CD4-positive, alpha-beta T cell treated with Interleukin-15 for 1 hour (primary cell): ENCODE measurements around the gene KIF19.

Experiments
- DNase-seq: peaks from one replicate; pipeline ENCODE4 v3.0.0-alpha.2; 2020

KIF19 gene

GRCh38 chr17:74342224-74342623 lies 16.2 kb downstream of the KIF19 start:
- DNase-seq = no peak

GRCh38 chr17:74343121-74343520 lies 17.1 kb downstream of the KIF19 start:
- no peak for DNase-seq

GRCh38 chr17:74343526-74344284 lies 17.7 kb downstream of the KIF19 start:
- DNase-seq = no peak

GRCh38 chr17:74344658-74345057 lies 18.6 kb downstream of the KIF19 start:
- no peak for DNase-seq

GRCh38 chr17:74345433-74346241 lies 19.6 kb downstream of the KIF19 start:
- no peak for DNase-seq

GRCh38 chr17:74347646-74348045 lies 21.6 kb downstream of the KIF19 start:
- no peak for DNase-seq

GRCh38 chr17:74349120-74349519 lies 23.1 kb downstream of the KIF19 start:
- no peak for DNase-seq

GRCh38 chr17:74350486-74350885 lies 24.5 kb downstream of the KIF19 start:
- DNase-seq = no peak

GRCh38 chr17:74351552-74352210 lies 25.7 kb downstream of the KIF19 start:
- no peak for DNase-seq

- no peak for DNase-seq
These were observed 27.5 kb downstream of the KIF19 start for GRCh38 chr17:74353446-74354060.

GRCh38 chr17:74354123-74354522 lies 28.1 kb downstream of the KIF19 start:
- peak; percentile 49 for DNase-seq

- no peak for DNase-seq
These were observed 28.5 kb downstream of the KIF19 start for GRCh38 chr17:74354561-74354960.

GRCh38 chr17:74355065-74355464 lies 29.0 kb downstream of the KIF19 start:
- no peak for DNase-seq

- DNase-seq = no peak
These were observed 30.8 kb downstream of the KIF19 start for GRCh38 chr17:74356646-74357465.

GRCh38 chr17:74357466-74357809 lies 31.4 kb downstream of the KIF19 start:
- no peak for DNase-seq

GRCh38 chr17:74358697-74359096 lies 32.7 kb downstream of the KIF19 start:
- DNase-seq = no peak

- DNase-seq = no peak
These were observed 33.9 kb downstream of the KIF19 start for GRCh38 chr17:74359916-74360315.

GRCh38 chr17:74360899-74361229 lies 34.8 kb downstream of the KIF19 start:
- no peak for DNase-seq

- peak; percentile 19 for DNase-seq
These were observed 35.4 kb downstream of the KIF19 start, which contains the start of gene BTBD17 for GRCh38 chr17:74361230-74362068. TSS of gene BTBD17 (minus strand) at chr17:74361868. CDS start at chr17:74361819, 49 bp downstream.

- DNase-seq = no peak
These were observed 36.0 kb downstream of the KIF19 start for GRCh38 chr17:74362069-74362405.

GRCh38 chr17:74362810-74363498 lies 36.9 kb downstream of the KIF19 start:
- DNase-seq = no peak
